Measurements from ENCODE around the gene DYSF. TPM values are rescaled to one million over a fixed set of nuclear protein-coding genes. Genes with fewer than 3 reads are reported as not detected.

Gene DYSF
- total RNA-seq, 1 donor from 2014 or later = 4.2 TPM

GRCh38 chr2:71538241-71538640, 84.9 kb downstream of the DYSF start:
- DNase-seq (ENCODE audit: extremely low spot score, unreplicated experiment) = no peak
- Mint-ChIP-seq H3K4me3 (no peak overlapping the region), H3K27me3 (no peaks in the 10 kb centered on the region), H3K27ac (no peak overlapping the region), H3K9me3 (no peaks in the 10 kb centered on the region), H3K4me1 (ENCODE audit: unreplicated experiment) (peaks cover 9% of the 10 kb centered on the region), H3K36me3 (no peaks in the 10 kb centered on the region)
- TF ChIP-seq CTCF (conservative IDR thresholded peaks at IDR 0.05) = no peak

GRCh38 chr2:71538656-71539265, 85.4 kb downstream of the DYSF start:
- Mint-ChIP-seq H3K36me3 (no peaks in the 10 kb centered on the region), H3K27me3 (no peaks in the 10 kb centered on the region), H3K4me1 (ENCODE audit: unreplicated experiment) (peaks cover 9% of the 10 kb centered on the region), H3K27ac (no peak overlapping the region), H3K4me3 (no peak overlapping the region), H3K9me3 (no peaks in the 10 kb centered on the region)
- DNase-seq (ENCODE audit: extremely low spot score, unreplicated experiment) = no peak
- TF ChIP-seq CTCF (conservative IDR thresholded peaks at IDR 0.05) = no peak

- peaks cover 15% of the 10 kb centered on the region for H3K27me3 Mint-ChIP-seq
Observed at GRCh38 chr2:71540818-71541217, 87.5 kb downstream of the DYSF start.

GRCh38 chr2:71544919-71545571, 91.7 kb downstream of the DYSF start:
- TF ChIP-seq CTCF (conservative IDR thresholded peaks at IDR 0.05) = no peak
- Mint-ChIP-seq H3K27me3 (peaks cover 29% of the 10 kb centered on the region), H3K9me3 (no peaks in the 10 kb centered on the region), H3K4me1 (ENCODE audit: unreplicated experiment) (peaks cover 14% of the 10 kb centered on the region), H3K4me3 (no peak overlapping the region), H3K36me3 (no peaks in the 10 kb centered on the region), H3K27ac (no peak overlapping the region)
- no peak for DNase-seq (ENCODE audit: extremely low spot score, unreplicated experiment)

More at GRCh38 chr2:71540818-71541217, 87.5 kb downstream of the DYSF start:
- H3K4me3 Mint-ChIP-seq = no peak overlapping the region
- H3K36me3 Mint-ChIP-seq = no peaks in the 10 kb centered on the region
- no peak overlapping the region for H3K27ac Mint-ChIP-seq
- no peaks in the 10 kb centered on the region for H3K9me3 Mint-ChIP-seq
- DNase-seq (ENCODE audit: extremely low spot score, unreplicated experiment) = no peak
- TF ChIP-seq CTCF (conservative IDR thresholded peaks at IDR 0.05) = no peak
- H3K4me1 Mint-ChIP-seq (ENCODE audit: unreplicated experiment) = peaks cover 13% of the 10 kb centered on the region

GRCh38 chr2:71545572-71546274, 92.4 kb downstream of the DYSF start:
- H3K27ac Mint-ChIP-seq = no peak overlapping the region
- no peaks in the 10 kb centered on the region for H3K9me3 Mint-ChIP-seq

More at GRCh38 chr2:71545572-71546274, 92.4 kb downstream of the DYSF start:
- Mint-ChIP-seq H3K4me3 (no peak overlapping the region), H3K36me3 (no peaks in the 10 kb centered on the region), H3K27me3 (peaks cover 29% of the 10 kb centered on the region), H3K4me1 (ENCODE audit: unreplicated experiment) (peaks cover 14% of the 10 kb centered on the region)
- no peak for DNase-seq (ENCODE audit: extremely low spot score, unreplicated experiment)
- peak; percentile 91 for TF ChIP-seq CTCF (conservative IDR thresholded peaks at IDR 0.05)

All from type B pancreatic cell (in vitro differentiated cells).